Activated T-cell treated with anti-CD3 and anti-CD28 coated beads for 1 hour (primary cell): ENCODE measurements around the gene ACTMAP.

Source experiments
- DNase-seq: peaks from one replicate; pipeline ENCODE4 v3.0.0-alpha.2; 2020; ENCODE audit warnings: low read depth

ACTMAP gene

DNA sequence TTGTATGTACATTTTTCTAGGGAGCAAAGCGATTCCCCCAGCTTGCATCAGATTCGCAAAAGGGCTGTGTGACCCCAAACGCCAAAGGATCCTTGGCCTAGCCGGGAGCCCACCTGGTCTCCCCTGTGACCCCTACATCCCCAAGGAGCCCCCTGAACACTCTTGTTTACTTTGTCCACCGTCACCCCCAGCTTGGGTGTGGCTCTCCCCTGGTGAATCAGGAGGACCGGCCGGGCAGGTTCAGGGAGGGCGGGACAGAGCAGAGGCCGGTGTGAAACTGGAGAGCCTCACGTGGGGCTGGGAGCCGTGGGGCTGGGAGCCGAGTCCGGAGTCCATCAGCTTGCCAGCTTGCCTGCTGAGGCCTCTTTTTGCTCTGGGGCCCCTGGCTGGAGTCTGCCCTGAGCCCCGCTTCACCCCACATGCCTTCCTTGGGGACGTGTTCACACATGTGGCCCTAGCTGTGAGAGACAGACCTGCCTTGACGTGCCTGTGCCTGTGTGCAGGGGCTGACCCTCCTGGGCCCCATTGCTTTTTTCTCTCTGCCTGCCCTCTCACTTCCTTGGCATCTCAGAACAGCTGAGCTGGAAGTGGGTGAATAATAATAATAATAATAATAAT is 31.4 kb downstream of the ACTMAP start:
- no peak for DNase-seq

DNA sequence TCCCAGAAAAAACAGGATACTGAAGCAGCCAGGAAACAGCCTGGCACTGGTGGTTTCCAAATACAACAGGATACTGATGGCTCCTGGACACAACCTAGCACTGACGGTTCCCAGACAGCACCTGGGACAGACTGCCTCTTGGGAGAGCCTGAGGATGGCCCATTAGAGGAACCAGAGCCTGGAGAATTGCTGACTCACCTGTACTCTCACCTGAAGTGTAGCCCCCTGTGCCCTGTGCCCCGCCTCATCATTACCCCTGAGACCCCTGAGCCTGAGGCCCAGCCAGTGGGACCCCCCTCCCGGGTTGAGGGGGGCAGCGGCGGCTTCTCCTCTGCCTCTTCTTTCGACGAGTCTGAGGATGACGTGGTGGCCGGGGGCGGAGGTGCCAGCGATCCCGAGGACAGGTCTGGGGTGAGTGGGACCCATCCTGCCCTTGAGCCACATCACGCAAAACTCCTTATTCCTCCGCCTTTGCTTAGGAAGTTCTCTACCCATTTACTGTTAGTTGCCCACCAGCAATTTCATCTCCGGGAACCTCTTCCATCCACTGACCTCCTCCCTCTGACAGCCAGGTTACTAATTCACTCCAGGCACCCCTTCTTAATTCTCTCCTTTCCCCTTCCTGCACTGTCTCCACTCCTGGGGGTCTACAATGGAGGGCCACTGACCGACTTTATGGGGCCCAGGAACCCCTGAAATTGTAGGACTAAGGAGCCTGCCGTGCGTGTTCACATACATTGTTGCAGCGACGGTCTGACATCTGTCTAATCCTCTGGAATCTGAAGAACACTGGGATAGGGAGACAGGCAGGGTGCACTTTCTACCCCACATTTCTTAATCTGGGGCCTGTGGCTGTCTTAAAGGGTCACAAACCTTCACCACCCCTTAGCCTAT is 32.1 kb downstream of the ACTMAP start:
- no peak for DNase-seq

DNA sequence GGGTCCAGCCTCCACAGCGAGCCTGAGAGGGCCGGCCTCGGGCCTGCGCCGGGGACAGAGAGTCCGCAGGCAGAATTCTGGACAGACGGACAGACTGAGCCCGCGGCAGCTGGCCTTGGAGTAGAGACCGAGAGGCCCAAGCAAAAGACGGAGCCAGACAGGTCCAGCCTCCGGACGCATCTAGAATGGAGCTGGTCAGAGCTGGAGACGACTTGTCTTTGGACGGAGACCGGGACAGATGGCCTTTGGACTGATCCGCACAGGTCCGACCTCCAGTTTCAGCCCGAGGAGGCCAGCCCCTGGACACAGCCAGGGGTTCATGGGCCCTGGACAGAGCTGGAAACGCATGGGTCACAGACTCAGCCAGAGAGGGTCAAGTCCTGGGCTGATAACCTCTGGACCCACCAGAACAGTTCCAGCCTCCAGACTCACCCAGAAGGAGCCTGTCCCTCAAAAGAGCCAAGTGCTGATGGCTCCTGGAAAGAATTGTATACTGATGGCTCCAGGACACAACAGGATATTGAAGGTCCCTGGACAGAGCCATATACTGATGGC is 32.9 kb downstream of the ACTMAP start:
- DNase-seq, result no peak

DNA sequence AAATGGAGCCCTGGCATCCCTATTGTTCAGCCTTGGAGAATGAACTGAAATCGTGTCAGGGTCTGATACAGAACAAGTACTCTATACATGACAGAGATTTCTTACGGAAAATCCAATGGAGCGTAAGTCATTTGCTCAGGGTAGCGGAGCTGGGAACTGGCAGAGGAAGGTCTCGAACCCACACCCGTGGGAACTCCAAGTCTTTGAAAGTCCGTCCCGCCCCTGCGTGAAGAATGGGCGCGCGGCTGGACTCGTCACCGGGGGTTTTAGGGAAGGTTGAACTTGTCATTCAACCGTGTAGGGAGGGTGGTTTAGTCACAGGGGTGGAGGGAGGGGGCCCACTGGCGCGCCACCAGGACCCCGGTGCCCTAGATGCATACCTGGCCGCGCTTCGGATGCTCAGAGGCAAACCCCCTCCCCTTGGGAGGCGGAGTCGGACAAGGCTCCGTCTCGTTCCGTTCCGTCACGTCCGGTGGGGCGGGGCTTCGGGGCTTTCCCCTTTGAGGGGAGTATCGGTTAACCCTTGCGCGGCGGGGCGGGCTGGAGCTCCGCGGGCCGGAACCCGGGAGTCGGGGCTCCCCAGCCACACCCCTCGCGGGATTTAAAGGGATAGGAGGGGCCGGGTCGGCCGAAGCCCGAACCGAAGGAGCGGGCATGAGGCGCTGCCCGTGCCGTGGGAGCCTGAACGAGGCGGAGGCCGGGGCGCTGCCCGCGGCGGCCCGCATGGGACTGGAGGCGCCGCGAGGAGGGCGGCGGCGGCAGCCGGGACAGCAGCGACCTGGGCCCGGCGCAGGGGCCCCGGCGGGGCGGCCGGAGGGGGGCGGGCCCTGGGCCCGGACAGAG is 33.6 kb downstream of the ACTMAP start, which contains the start of the genes COQ8B and ITPKC:
COQ8B (minus strand) TSS at position 405 of the 843 bp plus-strand sequence. CDS start 2,254 bp downstream, outside the sequence.
ITPKC (plus strand) TSS at position 631 of the 843 bp plus-strand sequence; CDS start at position 655, 24 bp downstream.
- DNase-seq, result peak; percentile 100

DNA sequence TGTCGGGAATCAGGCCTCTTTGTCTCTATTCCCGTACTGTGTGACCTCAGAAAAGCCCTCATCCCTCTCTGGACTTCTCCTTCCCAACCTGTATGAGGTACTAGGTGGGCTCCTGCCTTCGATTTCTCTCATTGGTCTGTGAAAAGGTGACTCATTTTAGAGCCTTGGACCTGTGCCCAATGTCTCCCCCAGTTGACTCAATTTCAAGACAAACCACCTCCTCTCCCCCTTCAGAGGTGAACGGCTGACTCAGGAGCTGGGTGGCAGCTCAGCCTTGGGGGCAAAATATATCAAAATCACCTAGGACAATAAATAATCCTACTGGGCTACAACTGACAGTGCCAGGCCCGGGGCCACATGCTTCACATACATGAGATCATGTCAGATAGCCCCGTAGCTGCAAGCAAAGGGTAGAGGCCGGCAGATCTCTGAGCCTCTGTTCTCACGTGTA is 34.2 kb downstream of the ACTMAP start:
- DNase-seq, result peak; percentile 55

DNA sequence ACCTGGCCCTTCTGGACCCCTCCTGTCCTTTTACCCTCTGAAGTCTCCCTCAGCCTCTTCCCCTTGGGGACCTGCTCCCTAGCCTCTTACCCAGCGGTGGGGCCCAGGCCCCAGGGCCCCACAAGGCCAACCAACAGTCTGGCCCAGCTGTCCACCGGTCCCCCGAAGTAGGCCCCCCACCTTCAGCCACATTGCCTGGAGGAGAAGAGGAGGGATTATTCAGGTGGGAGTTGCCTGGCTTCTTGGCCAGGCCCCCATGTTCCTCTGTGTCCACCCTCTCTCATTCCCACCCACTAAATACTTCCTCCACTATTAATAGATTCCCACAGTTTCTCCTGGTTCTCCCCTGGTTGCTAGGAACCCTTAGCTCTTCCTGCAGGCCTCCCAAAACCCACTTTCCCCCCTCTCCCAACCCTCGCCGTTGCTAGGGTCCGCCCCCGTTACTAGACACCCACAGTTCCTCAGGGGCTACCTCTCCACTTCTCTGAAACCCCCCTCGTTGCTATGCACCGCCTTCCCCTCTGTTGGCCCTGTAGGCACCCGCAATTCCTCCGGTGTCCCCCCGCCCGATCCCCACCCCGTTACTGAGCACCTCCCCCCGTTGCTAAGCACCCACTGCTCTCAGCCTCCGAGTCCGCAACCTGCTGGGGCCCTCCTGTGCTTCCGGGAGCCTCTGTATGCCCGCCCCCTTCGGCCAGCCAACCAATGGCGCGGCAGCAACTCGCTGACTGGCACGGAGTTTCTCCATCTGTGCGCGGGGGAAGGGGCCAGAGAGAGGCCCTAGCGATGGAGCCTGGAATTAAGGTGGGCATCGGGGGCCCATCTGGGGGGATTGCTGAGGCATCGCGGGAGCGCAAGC is 35.6 kb downstream of the ACTMAP start:
- peak; percentile 84 for DNase-seq

DNA sequence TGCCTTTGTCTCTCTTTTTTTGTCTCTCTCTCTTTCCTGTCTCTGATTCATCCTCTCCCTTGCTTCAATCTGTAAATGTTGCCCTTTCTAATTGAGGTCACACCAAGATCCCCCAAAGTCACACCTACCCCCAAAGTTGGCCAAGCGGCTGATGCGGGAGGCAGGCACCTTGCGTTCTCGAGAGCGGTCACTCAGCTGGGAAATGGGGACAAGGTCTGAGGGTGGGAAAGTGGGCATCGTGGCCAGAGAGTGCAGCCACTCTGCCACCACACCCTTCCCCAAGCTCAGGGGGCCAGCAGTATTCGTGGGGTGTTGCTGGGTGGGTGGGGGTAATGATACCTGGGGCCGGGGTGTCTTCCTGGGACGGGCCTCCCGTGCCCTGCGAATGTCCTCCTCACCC is 36.3 kb downstream of the ACTMAP start:
- DNase-seq, result no peak

DNA sequence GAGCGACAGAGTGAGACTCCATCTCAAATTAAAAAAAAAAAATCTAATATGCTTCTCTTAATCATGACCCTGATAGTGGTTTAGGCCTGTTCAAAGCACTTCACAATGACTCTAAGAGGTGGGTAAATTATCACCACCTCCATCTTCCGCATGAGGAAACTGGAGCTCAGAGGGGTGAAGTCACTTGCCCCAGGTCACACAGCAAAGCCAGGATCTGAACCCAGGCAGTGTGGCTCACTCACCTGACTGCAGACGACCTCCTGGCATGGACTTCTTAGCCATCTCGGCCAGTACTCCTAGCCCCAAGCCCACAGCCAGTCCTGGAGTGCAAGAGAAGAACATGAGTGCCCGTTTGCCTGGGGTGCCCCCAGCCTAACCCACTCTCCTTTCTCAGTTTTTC is 40.5 kb downstream of the ACTMAP start:
- no peak for DNase-seq

DNA sequence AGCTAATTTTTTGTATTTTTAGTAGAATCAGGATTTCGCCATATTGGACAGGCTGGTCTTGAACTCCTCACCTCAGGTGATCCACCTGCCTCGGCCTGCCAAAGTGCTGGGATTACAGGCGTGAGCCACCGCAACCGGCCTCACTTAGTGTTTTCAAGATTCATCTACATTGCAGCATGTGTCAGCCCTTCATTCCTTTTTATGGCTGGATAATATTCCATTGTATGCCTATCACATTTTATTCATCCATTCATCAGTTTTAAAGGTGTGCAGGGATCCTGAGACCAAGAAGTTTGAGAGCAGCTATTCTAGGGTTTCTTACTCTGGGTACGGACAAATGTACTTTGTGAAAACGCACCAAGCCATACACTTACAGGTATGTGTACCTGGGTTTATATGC is 42.7 kb downstream of the ACTMAP start:
- DNase-seq, result no peak

DNA sequence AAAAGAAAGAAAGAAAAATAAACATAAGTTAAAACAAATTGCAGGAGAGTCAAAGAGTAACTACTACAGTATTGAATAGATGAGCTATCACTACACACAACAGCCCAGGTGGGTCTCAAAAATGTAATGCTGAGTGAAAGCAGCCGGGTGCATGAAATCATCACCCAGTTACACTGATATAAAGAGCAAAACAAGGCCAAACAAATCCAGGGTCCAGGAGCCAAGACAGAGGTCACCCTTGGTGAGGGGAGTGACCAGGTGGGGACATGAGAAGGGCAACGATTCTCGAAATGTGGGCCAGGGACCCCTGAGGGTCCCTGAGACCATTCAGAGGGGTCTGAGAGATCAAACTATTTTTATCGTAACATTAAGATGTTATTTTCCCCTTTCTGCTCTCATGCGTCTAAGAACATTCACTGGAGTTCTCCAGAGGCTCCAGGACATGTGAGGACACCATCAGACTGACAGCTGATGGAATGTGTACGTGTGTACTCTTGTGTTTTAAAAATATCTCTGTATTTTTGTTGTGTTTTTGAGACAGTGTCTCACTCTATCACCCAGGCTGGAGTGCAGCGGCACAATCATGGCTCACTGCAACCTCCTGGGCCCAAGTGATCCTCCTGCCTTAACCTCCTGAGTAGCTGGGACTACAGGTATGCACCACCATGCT is 44.2 kb downstream of the ACTMAP start:
- DNase-seq, result no peak

DNA sequence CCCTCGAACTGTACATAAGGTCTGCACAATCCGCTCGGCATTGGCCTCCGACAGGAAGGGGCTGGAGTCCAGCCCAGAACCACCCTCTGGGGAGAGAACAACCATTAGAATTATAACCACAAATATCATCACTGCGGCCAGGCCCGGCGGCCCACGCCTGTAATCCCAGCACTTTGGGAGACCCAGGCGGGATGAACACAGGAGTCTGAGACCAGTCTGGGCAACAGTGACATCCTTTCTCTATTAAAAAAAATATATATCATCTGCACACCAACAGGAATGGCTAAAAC is 45.0 kb downstream of the ACTMAP start:
- DNase-seq, result no peak

DNA sequence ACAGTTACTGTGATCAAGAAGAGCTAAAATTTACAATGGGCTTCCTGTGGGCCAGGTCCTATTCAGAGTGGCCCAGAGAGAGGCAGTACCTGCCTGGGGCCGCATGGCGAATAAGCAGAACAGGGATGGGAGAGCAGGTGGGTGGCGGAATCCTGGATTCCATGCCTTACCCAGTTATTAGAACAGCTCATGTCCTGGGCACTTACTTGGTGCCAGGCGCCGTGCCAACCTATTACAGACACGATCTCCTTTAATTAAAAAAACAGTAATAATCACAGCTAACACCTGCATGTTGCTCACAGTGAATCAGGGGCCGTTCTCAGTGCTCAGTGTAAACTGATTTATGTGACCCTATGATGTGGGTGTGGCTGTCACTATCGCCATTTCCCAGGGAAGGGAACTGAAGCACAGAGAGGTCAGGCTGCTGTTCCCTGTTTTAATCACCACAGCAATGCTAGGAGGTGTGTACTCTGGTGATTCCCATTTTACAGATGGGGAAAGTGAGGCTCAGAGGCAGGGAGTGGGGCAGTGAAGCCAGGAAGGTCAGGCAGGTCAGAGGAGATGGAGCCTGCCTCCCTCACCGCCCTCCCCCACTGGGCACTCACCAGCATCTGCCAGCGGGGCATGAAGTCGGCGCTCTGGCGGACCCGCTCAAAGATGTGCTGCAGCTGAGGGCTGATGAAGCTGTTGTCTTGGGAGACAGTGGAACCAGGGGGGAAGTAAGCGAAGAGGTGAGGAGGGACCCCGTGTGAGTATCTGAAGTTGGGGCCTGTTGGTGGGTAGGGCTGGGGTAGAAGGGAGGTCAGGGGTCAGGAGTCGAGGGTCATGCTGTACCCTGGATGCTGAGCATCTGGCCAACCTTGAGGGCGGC is 45.6 kb downstream of the ACTMAP start:
- DNase-seq, result no peak

DNA sequence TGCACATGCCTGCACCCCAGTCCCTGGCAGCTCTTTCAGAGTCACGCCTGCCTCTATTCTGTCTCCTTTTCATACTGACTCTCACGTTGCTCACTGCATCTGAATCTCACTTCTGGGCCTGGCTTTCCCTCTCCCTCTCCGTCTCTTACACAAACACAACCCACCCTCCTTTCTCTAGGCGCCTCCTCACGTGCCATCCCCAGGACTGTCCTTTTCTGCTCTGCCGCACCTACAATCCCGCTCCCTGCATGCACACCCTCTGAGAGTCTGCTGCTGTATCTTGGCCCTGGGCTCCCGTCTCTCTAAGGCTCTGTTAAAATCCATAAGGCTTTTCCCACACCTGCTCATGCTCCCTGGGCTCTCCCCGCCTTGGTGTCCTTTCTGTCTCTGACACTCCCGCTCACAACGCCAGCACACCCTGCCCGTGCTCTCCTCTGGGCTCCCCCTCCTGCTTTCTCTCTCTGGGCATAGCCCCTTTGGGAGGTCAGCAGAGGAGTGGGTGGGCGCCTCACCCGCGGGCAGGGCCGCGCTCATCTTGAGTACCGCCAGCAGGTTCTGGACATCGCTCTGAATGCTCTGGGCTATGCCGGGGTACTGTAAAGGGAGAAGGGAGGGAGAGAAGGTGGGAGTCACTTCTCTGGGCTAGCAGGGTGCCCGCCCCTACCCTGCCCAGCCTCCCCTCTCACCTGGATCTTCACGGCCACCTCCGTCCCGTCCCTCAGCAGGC is 47.1 kb downstream of the ACTMAP start:
- no peak for DNase-seq

DNA sequence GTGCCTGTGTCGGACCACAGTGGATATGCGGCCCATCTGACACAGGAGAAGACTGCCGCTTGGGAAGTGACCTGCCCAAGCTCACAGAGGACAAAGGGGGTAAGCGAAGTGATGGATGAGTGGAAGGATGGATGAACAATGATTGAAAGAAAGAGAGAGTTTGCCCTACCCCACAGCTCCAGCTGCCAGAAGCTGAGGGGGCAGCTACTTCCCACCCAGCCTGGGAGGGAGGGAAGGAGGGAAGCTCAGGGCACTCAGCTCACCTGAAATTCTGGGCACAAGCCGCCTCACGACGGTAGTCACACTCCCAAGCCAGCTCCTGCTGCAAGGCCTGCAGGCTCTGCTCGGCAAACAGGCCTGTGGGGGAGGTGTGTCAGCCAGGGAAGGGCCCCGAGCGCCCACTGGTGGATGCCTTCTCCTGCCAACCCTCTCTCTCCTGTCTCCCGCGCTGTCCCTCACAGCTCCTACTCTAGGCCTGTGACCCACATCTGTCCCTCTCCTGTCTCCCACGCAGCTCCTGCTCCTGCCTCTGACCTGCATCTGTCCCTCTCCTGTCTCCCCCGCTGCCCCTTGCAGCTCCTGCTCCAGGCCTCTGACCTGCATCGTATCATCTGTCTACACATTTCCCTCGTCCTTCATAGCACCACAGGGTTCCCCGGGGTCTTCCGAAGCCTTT is 47.8 kb downstream of the ACTMAP start:
- DNase-seq, result no peak

DNA sequence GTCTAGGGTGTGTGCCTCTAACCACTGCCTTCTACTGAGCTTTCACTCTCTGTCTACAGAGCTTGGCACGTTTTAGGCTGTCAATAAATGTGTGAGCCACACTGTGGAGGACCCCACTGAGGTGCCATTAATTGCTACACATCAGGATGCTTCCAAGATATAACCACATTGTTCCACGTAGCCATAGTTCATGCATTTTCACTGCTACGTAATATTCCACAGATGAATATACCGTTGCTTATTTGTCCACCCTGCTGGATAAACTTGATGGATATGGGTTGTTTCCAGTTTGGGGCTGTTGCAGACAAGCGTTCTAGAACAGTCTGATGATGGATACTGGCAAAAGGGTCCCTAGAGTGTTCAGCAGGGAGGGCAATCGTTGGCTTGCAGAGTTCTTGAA is 48.5 kb downstream of the ACTMAP start:
- DNase-seq, result no peak

DNA sequence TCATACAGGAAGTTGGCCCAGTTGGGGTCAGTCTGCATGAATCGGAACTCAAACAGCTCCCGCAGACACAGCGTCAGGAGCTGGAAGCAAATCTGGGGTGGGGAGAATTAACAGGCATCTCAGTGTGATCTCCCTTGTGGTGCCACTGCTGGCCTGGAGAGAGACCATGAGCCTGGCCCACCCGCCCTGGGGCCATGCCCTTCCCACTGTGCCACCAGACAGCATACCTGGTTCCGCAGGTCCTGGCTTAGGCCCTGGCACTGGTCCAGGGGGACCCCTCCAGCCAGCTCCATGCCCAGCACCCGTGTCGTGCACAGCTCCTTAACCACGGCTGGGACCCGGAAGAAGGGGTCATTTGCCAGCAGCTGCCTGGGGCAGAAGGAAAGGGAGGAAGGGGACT is 50.2 kb downstream of the ACTMAP start:
- no peak for DNase-seq

DNA sequence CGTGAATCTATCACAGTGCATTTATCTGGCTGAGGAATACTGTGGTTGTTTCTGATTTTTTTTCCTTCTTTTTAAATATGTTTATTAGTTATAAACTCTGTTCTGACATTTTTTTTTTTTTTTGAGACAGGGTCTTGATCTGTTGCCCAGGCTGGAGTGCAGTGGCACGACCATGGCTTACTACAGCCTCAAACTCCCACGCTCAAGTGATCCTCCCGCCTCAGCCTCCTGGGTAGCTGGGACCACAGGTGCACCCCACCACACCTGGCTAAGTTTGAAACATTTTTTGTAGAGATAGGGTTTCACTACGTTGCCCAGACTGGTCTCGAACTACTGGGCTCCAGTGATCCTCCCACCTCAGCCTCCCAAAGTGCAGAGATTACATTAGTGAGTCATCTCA is 53.3 kb downstream of the ACTMAP start:
- DNase-seq, result no peak

DNA sequence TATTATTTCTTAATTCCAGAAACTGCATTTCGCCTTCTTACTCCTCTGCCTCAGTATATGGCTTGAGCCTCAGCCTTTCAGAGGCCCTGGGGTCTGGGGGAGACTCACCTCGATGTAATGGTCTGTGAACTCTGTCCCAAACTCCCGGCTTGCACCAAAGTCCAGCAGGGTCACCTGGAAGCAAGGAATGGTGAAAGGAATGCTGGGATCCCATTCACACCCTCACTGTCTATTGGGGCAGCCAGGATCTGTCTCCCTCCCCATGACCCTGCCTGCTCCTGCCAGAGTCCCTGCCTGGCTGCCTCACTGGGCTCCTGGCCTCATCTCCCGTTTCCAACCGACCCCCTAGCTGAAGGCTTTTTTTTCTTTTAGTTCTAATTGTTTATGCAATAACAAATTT is 54.4 kb downstream of the ACTMAP start:
- DNase-seq, result no peak
